HEK293 (cell line): ENCODE measurements around the gene AGK.

Experiments used
- CTCF ChIA-PET: fragments of 350-600 bp; formaldehyde crosslinking; extraction: SDS; loops from one replicate; lab custom pipeline; 2021; ENCODE audit warnings: antibody characterized with exemption; lab: Yijun Ruan, JAX
- POLR2A ChIA-PET: fragments of 300-600 bp; formaldehyde crosslinking; extraction: SDS; loops from one replicate; lab custom pipeline; 2020; ENCODE audit warnings: antibody characterized with exemption, inconsistent platforms; lab: Yijun Ruan, JAX
- H3K27ac ChIP-seq: fragments of 200-500 bp; sonication (Bioruptor generic); 2 replicates; pipeline ENCODE4 v1.5.1; 2014; ENCODE audit warnings: low read depth, low read length, control low read depth, inconsistent platforms; ENCODE audit errors: extremely low read depth
- H3K36me3 ChIP-seq, 2 experiments: fragments of 200-500 bp in 1 of 2; sonication (Bioruptor generic) in 1 of 2; 1 replicate in 1 of 2; 2 replicates in 1 of 2; pipeline ENCODE4 v1.5.1; 2014 to 2017; ENCODE audit warnings: inconsistent platforms in 2 of 2, low read length in 2 of 2; ENCODE audit not compliant: control insufficient read depth in 2 of 2, insufficient read depth in 1 of 2
- H3K4me1 ChIP-seq: fragments of 200-500 bp; sonication (Bioruptor generic); 2 replicates; pipeline ENCODE4 v1.5.1; 2014; ENCODE audit warnings: mild to moderate bottlenecking, low read length, inconsistent platforms; ENCODE audit not compliant: control insufficient read depth, insufficient read depth
- H3K4me3 ChIP-seq: 2 replicates; pipeline ENCODE4 v1.5.1; 2011; ENCODE audit warnings: low read depth, mild to moderate bottlenecking, control low read depth, low read length, moderate library complexity
- H3K9me3 ChIP-seq: fragments of 200-500 bp; sonication (Bioruptor generic); 2 replicates; pipeline ENCODE4 v1.5.1; 2014; ENCODE audit warnings: low read depth, low read length, inconsistent platforms; ENCODE audit not compliant: control insufficient read depth, insufficient read depth
- GLI2 ChIP-seq: fragments of 450-650 bp; formaldehyde crosslinking; IDR thresholded peaks from 2 replicates; pipeline ENCODE4; 2017; ENCODE audit warnings: missing biosample characterization, missing genetic modification characterization, low read depth, borderline replicate concordance
- GLIS1 ChIP-seq: fragments of 450-650 bp; formaldehyde crosslinking; IDR thresholded peaks from 2 replicates; pipeline ENCODE4 v1.5.1; 2016; ENCODE audit warnings: missing biosample characterization, missing genetic modification characterization
- GLIS2 ChIP-seq: fragments of 450-650 bp; formaldehyde crosslinking; IDR thresholded peaks from 2 replicates; pipeline ENCODE4 v1.5.1; 2016; ENCODE audit warnings: missing biosample characterization, missing genetic modification characterization
- KLF7 ChIP-seq: fragments of 450-650 bp; formaldehyde crosslinking; IDR thresholded peaks from 2 replicates; pipeline ENCODE4 v1.5.1; 2016; ENCODE audit warnings: missing biosample characterization, missing genetic modification characterization, borderline replicate concordance
- MEIS1 ChIP-seq: sonication (generic); formaldehyde crosslinking; IDR thresholded peaks from 2 replicates; pipeline ENCODE4 v1.8.1; 2022; ENCODE audit warnings: missing genetic modification reagents, mild to moderate bottlenecking, borderline replicate concordance
- REPIN1 ChIP-seq: fragments of 450-650 bp; formaldehyde crosslinking; IDR thresholded peaks from 2 replicates; pipeline ENCODE4 v1.5.1; 2017; ENCODE audit warnings: missing biosample characterization, missing genetic modification characterization, low read depth
- ZBTB20 ChIP-seq: fragments of 450-650 bp; formaldehyde crosslinking; IDR thresholded peaks from 2 replicates; pipeline ENCODE4 v1.5.1; 2016; ENCODE audit warnings: missing biosample characterization, missing genetic modification characterization
- ZFP69B ChIP-seq: fragments of 450-650 bp; formaldehyde crosslinking; IDR thresholded peaks from 2 replicates; pipeline ENCODE4 v1.5.1; 2016; ENCODE audit warnings: missing biosample characterization, missing genetic modification characterization
- ZNF132 ChIP-seq: fragments of 450-650 bp; formaldehyde crosslinking; IDR thresholded peaks from 2 replicates; pipeline ENCODE4 v1.5.1; 2017; ENCODE audit warnings: missing biosample characterization, missing genetic modification characterization, borderline replicate concordance
- ZNF221 ChIP-seq: fragments of 450-650 bp; formaldehyde crosslinking; IDR thresholded peaks from 2 replicates; pipeline ENCODE4 v1.5.1; 2017; ENCODE audit warnings: missing biosample characterization, missing genetic modification characterization, borderline replicate concordance
- ZNF23 ChIP-seq: fragments of 450-650 bp; formaldehyde crosslinking; IDR thresholded peaks from 2 replicates; pipeline ENCODE4 v1.5.1; 2016; ENCODE audit warnings: missing biosample characterization, missing genetic modification characterization, borderline replicate concordance
- ZNF248 ChIP-seq: fragments of 450-650 bp; formaldehyde crosslinking; IDR thresholded peaks from 2 replicates; pipeline ENCODE4 v1.5.1; 2017; ENCODE audit warnings: missing biosample characterization, missing genetic modification characterization
- ZNF302 ChIP-seq: fragments of 450-650 bp; formaldehyde crosslinking; IDR thresholded peaks from 2 replicates; pipeline ENCODE4 v1.5.1; 2016; ENCODE audit warnings: missing biosample characterization, missing genetic modification characterization, low read depth
- ZNF324 ChIP-seq: fragments of 450-650 bp; formaldehyde crosslinking; IDR thresholded peaks from 2 replicates; pipeline ENCODE4 v1.5.1; 2016; ENCODE audit warnings: missing biosample characterization, missing genetic modification characterization
- ZNF426 ChIP-seq: fragments of 450-650 bp; formaldehyde crosslinking; IDR thresholded peaks from 2 replicates; pipeline ENCODE4 v1.5.1; 2017; ENCODE audit warnings: missing biosample characterization, missing genetic modification characterization, mild to moderate bottlenecking, inconsistent platforms, moderate library complexity
- ZNF48 ChIP-seq: fragments of 450-650 bp; formaldehyde crosslinking; IDR thresholded peaks from 2 replicates; pipeline ENCODE4 v1.5.1; 2016; ENCODE audit warnings: missing biosample characterization, missing genetic modification characterization
- ZNF596 ChIP-seq: fragments of 450-650 bp; IDR thresholded peaks from 2 replicates; pipeline ENCODE4 v1.5.0; 2018; ENCODE audit warnings: missing biosample characterization, mild to moderate bottlenecking, missing genetic modification characterization, moderate library complexity
- ZNF621 ChIP-seq: fragments of 450-650 bp; formaldehyde crosslinking; IDR thresholded peaks from 2 replicates; pipeline ENCODE4 v1.5.1; 2017; ENCODE audit warnings: missing biosample characterization, missing genetic modification characterization
- ZNF626 ChIP-seq: fragments of 450-650 bp; sonication (Bioruptor Pico); formaldehyde crosslinking; IDR thresholded peaks from 2 replicates; pipeline ENCODE4 v1.5.1; 2018; ENCODE audit warnings: missing biosample characterization, missing genetic modification characterization, inconsistent platforms
- ZNF654 ChIP-seq: fragments of 450-650 bp; formaldehyde crosslinking; IDR thresholded peaks from 2 replicates; pipeline ENCODE4 v1.5.1; 2016; ENCODE audit warnings: low read depth, missing biosample characterization, missing genetic modification characterization
- ZNF664 ChIP-seq: fragments of 450-650 bp; formaldehyde crosslinking; IDR thresholded peaks from 2 replicates; pipeline ENCODE4 v1.5.1; 2016; ENCODE audit warnings: missing biosample characterization, missing genetic modification characterization
- ZNF768 ChIP-seq: fragments of 450-650 bp; formaldehyde crosslinking; IDR thresholded peaks from 2 replicates; pipeline ENCODE4 v1.5.1; 2018; ENCODE audit warnings: missing biosample characterization, mild to moderate bottlenecking, missing genetic modification characterization
- ZSCAN23 ChIP-seq: fragments of 450-650 bp; formaldehyde crosslinking; IDR thresholded peaks from 2 replicates; pipeline ENCODE4 v1.5.1; 2016; ENCODE audit warnings: missing biosample characterization, missing genetic modification characterization

The AGK gene

DNA sequence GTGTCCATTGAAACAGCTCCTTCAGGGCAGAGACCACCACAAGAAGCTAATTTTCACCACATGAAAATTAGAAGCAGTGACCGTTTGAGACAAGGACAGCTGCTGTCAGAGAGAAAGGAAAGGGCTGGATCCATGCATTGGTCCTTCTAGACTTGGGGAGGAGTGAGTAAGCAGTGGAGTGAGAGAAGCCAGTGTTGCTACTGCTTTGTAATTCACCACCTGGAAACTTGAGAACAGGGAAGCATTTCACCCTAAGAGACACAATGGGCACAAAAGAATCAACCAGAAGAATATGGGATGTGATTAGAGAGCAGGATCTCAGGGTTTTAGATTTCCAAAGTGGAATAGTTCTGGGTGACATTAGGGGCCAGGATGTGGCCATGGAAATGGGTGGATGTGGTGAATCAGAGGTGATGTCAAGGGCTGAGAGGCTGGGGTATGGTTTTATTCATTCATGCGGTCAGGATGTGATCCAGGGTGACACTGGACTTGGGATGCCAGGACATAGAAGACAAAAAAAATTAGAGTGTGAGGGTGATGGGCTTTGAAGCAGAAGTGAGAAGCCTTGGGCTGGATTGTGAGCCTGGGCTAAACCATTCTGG is 89.1 kb downstream of the AGK start:
- Histone ChIP-seq H3K36me3 (peaks cover 0 to 53% of the 10 kb centered on the region in 2 experiments; a peak in 1 of 3 replicates), H3K4me3 (no peak overlapping the region), H3K27ac (no peak overlapping the region), H3K9me3 (no peaks in the 10 kb centered on the region), H3K4me1 (no peaks in the 10 kb centered on the region)
- CTCF ChIA-PET = no interaction called here
- POLR2A ChIA-PET = no interaction called here
- TF ChIP-seq ZNF23 = no peak
- TF ChIP-seq GLI2 (tag by site-specific recombination) = no peak
- TF ChIP-seq ZNF132 = no peak
- TF ChIP-seq ZNF626 = no peak
- TF ChIP-seq MEIS1 (CRISPR knock-in tag) = no peak
- no peak for TF ChIP-seq GLIS2 (tag by site-specific recombination)
- TF ChIP-seq ZNF654 (tag by site-specific recombination) = no peak
- no peak for TF ChIP-seq GLIS1
- no peak for TF ChIP-seq ZSCAN23 (tag by site-specific recombination)

DNA sequence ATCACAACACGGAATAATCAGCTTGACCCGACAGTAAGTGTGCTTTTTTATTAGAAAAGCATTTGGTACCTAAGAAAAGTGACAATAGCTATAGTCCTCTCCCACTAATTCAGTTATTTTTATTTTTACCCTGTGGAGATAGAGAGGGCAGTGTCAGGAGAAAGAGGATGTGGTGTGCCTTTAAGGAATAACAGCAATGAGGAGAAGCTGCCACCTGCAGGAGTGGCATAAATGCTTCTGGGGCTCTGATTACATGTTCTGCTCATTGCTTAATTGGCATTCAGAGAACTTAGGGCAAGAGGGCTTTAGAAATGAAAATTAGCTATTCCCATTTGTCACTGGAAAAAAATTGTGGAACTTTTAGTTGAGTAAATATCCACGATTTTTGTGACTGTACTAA is 90.7 kb downstream of the AGK start:
- H3K9me3 ChIP-seq = no peaks in the 10 kb centered on the region
- H3K4me1 ChIP-seq = no peaks in the 10 kb centered on the region
- H3K27ac ChIP-seq = no peak overlapping the region
- CTCF ChIA-PET = interaction anchor here (0.6 to 4.1 kb wide), 2 partner anchors 13 to 660 kb away, joined by 3 to 17 read pairs; no protein-coding TSS in a partner anchor
- TF ChIP-seq ZNF48 (no peak), ZNF654 (tag by site-specific recombination) (0 out of 2 replicates have a peak, but pooled peaks have one; percentile 4)
- TF ChIP-seq, all 188 proteins: peak for 1
- Histone ChIP-seq H3K36me3 (peaks cover 0 to 57% of the 10 kb centered on the region in 2 experiments; a peak in 1 of 3 replicates), H3K4me3 (no peak overlapping the region)
- POLR2A ChIA-PET = no interaction called here

DNA sequence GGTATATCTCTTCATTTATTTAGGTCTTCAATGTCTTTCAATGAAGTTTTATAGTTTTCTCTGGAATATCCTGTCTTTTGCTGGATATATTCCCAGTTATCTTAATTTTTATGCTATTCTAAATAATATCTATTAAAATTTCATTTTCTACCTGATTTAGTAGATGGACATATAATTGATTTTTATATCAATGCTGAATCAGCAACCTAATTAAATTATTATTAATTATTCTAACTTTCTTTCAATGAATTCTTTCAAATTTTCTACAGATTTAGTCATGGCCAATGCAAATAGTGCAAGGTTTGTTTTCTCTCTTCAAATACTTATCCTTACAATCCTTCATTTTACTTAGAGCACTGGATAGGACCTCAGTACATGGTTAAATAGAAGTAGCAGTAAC is 94.0 kb downstream of the AGK start:
- CTCF ChIA-PET = interaction anchor here (1.2 to 4.1 kb wide), 2 partner anchors 9 kb away, joined by 5 to 17 read pairs; no protein-coding TSS in a partner anchor
- no peaks in the 10 kb centered on the region for H3K9me3 ChIP-seq
- TF ChIP-seq ZNF664 (tag by site-specific recombination) (no peak), ZNF248 (tag by site-specific recombination) (no peak), ZNF426 (no peak), ZNF302 (no peak), ZNF221 (tag by site-specific recombination) (no peak), ZSCAN23 (tag by site-specific recombination) (no peak), ZNF621 (tag by site-specific recombination) (no peak), ZNF48 (no peak), ZFP69B (tag by site-specific recombination) (no peak), ZNF596 (tag by site-specific recombination) (no peak), REPIN1 (tag by site-specific recombination) (no peak), ZNF324 (no peak), ZNF768 (tag by site-specific recombination) (no peak), KLF7 (no peak), ZBTB20 (tag by site-specific recombination) (no peak)
- TF ChIP-seq, all 188 proteins: peak for 0
- Histone ChIP-seq H3K27ac (no peak overlapping the region), H3K4me1 (no peaks in the 10 kb centered on the region), H3K4me3 (no peak overlapping the region), H3K36me3 (peaks cover 0 to 64% of the 10 kb centered on the region in 2 experiments; a peak in 1 of 3 replicates)
- POLR2A ChIA-PET = no interaction called here
